ENCODE data around the gene SPATA9. TPM values are rescaled to one million over a fixed set of nuclear protein-coding genes. Genes with fewer than 3 reads are reported as not detected.

The SPATA9 gene
- total and polyA plus RNA-seq, 2 of the 13 experiments (the other 11 are each of a cell fraction or from before 2014, with no cell fraction given) = not detected

DNA sequence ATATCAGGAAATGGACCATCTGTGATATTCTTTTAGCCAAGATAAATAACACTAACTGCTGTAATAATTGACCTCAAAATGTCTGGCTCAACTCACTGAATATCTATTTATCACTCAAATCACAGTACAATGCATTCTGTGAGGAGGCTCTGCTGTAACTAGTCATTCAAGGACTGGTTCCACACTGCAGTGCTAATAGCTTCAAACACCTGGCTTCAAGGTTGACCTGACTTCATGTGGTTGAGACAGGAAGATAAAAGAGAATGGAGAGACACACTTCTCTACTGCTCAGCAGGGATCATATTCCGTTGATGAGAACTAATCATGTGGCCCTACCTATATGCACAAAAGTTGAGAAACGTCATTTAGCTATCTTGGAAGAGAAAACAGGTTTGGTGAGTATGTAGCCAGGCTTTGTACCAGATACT lies 45.0 kb upstream of the SPATA9 start:
- Histone ChIP-seq H3K27ac (ENCODE audit: extremely low read length, insufficient read depth, low read length) (no peak overlapping the region), H4K20me1 (ENCODE audit: insufficient read depth, low read length) (no peaks in the 10 kb centered on the region), H3K9me3 (ENCODE audit: low read length) (no peaks in the 10 kb centered on the region), H3K4me2 (ENCODE audit: low read depth, low read length) (no peak overlapping the region), H3K4me1 (ENCODE audit: insufficient read depth, low read length) (peaks cover 44% of the 10 kb centered on the region), H3K4me3 (replicated peaks in 1 of 3; ENCODE audit: insufficient read depth in 1 of 3, low read depth in 2 of 3, low read length in 3 of 3) (no peak overlapping the region), H3K27me3 (ENCODE audit: control insufficient read depth in 1 of 2, insufficient read depth in 2 of 2, low read length in 2 of 2) (no peaks in the 10 kb centered on the region; a peak in 1 of 5 replicates), H3K9ac (ENCODE audit: insufficient read depth, low read depth, low read length) (no peak overlapping the region), H2AFZ (ENCODE audit: low read length) (no peak overlapping the region), H3K79me2 (ENCODE audit: insufficient read depth, low read length) (peaks cover 3% of the 10 kb centered on the region), H3K36me3 (replicated peaks in 1 of 2; ENCODE audit: control insufficient read depth in 1 of 2, insufficient read depth in 2 of 2, low read length in 2 of 2) (no peaks in the 10 kb centered on the region)
- POLR2A ChIA-PET = interaction anchor here (0.9 kb wide), 1 partner anchor 81 kb away, joined by 5 read pairs; the partner anchor contains the start of gene RFESD
- no peak for ATAC-seq
- no TSS peak for BruUV-seq (replicated peaks)
- intact Hi-C loops (cut with micrococcal nuclease; ENCODE audit: unreplicated experiment) = no loop called here
- in situ Hi-C loops (cut with HindIII; ENCODE audit: extremely low pct_ligation_motif_present, low pct_unique_long_range_greater_than_20kb) = no loop called here
- CTCF ChIA-PET (ENCODE audit: low intra/inter-chr PET ratio, low total read pairs) = no interaction called here
- peak; percentile 18 for DNase-seq (ENCODE audit: low spot score)
- no peak for TF ChIP-seq ZNF629 (CRISPR knock-in tag; conservative IDR thresholded peaks at IDR 0.05)
- TF ChIP-seq SAP130 (CRISPR knock-in tag; IDR thresholded peaks at IDR 0.05; ENCODE audit: low read depth) = 0 out of 2 replicates have a peak, but pooled peaks have one; percentile 17
- no peak for FAIRE-seq
- 53% methylated on average over 2 of the region's 2 CpGs for WGBS (ENCODE audit: low lambda C conversion rate)

DNA sequence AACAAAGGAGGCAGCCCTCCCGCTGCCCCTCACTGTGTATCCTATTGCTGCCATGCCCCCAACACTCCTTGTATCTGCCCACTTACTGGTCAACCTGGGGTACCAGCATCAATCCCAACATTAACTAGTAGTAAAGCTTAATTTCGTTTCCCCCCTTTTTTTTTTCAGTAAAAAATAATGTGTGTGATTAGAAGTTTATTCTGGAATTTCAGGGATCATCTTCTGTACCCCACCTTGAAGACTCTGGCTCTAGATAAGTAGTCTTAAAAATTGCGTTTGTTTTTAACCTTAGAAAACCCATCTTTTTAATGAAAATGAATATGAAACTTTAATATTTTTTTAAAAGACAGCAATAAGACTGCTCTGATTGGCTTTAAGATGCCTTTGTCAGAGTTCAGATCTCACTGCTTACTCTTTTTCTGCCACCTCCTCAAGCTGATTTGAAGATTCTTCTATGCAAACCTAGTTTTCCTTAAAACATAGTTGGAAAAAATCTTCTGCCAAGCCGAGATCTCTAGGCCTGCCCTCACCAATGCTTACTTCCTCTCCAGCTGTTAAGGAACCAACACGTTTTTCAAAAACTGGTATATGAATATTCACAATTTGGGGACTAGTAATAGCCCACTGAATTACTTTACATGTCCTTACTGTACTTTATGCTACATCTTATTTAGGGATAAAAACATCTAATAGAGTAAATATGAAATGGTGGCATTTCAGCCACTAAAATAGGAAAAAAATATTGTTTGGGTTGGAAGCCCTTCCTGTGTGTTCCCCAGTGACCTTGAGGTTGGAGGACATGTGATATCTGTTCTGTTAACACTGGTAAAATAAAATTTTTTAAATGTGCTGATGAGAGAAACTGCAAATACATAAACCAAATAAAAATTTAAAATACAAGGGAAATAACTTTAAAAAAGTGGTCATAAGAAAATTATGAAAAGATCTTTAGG lies 44.3 kb upstream of the SPATA9 start:
- H3K9me3 ChIP-seq (ENCODE audit: low read length) = no peaks in the 10 kb centered on the region
- FAIRE-seq (no peak), ATAC-seq (no peak), DNase-seq (ENCODE audit: low spot score) (no peak)
- H3K4me2 ChIP-seq (ENCODE audit: low read depth, low read length) = no peak overlapping the region
- no peak overlapping the region for H3K9ac ChIP-seq (ENCODE audit: insufficient read depth, low read depth, low read length)
- H4K20me1 ChIP-seq (ENCODE audit: insufficient read depth, low read length) = no peaks in the 10 kb centered on the region
- no peak overlapping the region for H3K4me3 ChIP-seq (replicated peaks in 1 of 3; ENCODE audit: insufficient read depth in 1 of 3, low read depth in 2 of 3, low read length in 3 of 3)
- WGBS (ENCODE audit: low lambda C conversion rate) = 15% methylated on average over 5 of the region's 5 CpGs
- TF ChIP-seq, protein P1, sequence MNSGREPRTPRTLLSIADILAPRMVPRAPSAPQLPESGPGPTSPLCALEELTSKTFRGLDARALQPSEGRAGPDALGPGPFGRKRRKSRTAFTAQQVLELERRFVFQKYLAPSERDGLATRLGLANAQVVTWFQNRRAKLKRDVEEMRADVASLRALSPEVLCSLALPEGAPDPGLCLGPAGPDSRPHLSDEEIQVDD (CRISPR knock-in tag; IDR thresholded peaks at IDR 0.05; ENCODE audit: borderline replicate concordance) = no peak
- TF ChIP-seq ZNF441 (CRISPR knock-in tag; IDR thresholded peaks at IDR 0.05; ENCODE audit: borderline replicate concordance) (no peak), ZBTB42 (CRISPR knock-in tag; IDR thresholded peaks at IDR 0.05) (no peak), TEF (CRISPR knock-in tag; IDR thresholded peaks at IDR 0.05) (no peak), ZZZ3 (CRISPR knock-in tag; IDR thresholded peaks at IDR 0.05; ENCODE audit: borderline replicate concordance) (no peak), THAP8 (CRISPR knock-in tag; IDR thresholded peaks at IDR 0.05; ENCODE audit: borderline replicate concordance) (no peak), CBX2 (IDR thresholded peaks at IDR 0.05; ENCODE audit: low read depth, low read length) (no peak), CBX2 (CRISPR knock-in tag; IDR thresholded peaks at IDR 0.05; ENCODE audit: low read depth) (no peak), MXI1 (IDR thresholded peaks at IDR 0.05; ENCODE audit: borderline replicate concordance, low read depth, low read length) (no peak), ZNF136 (CRISPR knock-in tag; IDR thresholded peaks at IDR 0.05; ENCODE audit: low read depth) (no peak)
- no peak overlapping the region for H3K27ac ChIP-seq (ENCODE audit: extremely low read length, insufficient read depth, low read length)
- H3K79me2 ChIP-seq (ENCODE audit: insufficient read depth, low read length) = peaks cover 2% of the 10 kb centered on the region
- H3K4me1 ChIP-seq (ENCODE audit: insufficient read depth, low read length) = peaks cover 37% of the 10 kb centered on the region
- H3K36me3 ChIP-seq (replicated peaks in 1 of 2; ENCODE audit: control insufficient read depth in 1 of 2, insufficient read depth in 2 of 2, low read length in 2 of 2) = no peaks in the 10 kb centered on the region
- no peaks in the 10 kb centered on the region; a peak in 1 of 5 replicates for H3K27me3 ChIP-seq (ENCODE audit: control insufficient read depth in 1 of 2, insufficient read depth in 2 of 2, low read length in 2 of 2)
- BruUV-seq (replicated peaks) = no TSS peak
- H2AFZ ChIP-seq (ENCODE audit: low read length) = no peak overlapping the region
- ChIA-PET CTCF (ENCODE audit: low intra/inter-chr PET ratio, low total read pairs) (no interaction called here), POLR2A (interaction anchor here (0.9 kb wide), 1 partner anchor 80 kb away, joined by 5 read pairs; the partner anchor contains the start of gene RFESD)
- intact Hi-C loops (cut with micrococcal nuclease; ENCODE audit: unreplicated experiment) (no loop called here), in situ Hi-C loops (cut with HindIII; ENCODE audit: extremely low pct_ligation_motif_present, low pct_unique_long_range_greater_than_20kb) (no loop called here)
